ENCODE data around the gene RNASE11. TPM values are rescaled to one million over a fixed set of nuclear protein-coding genes. Genes with fewer than 3 reads are reported as not detected.

Gene RNASE11
- total RNA-seq, 4 donors from 2014 or later = not detected

DNA sequence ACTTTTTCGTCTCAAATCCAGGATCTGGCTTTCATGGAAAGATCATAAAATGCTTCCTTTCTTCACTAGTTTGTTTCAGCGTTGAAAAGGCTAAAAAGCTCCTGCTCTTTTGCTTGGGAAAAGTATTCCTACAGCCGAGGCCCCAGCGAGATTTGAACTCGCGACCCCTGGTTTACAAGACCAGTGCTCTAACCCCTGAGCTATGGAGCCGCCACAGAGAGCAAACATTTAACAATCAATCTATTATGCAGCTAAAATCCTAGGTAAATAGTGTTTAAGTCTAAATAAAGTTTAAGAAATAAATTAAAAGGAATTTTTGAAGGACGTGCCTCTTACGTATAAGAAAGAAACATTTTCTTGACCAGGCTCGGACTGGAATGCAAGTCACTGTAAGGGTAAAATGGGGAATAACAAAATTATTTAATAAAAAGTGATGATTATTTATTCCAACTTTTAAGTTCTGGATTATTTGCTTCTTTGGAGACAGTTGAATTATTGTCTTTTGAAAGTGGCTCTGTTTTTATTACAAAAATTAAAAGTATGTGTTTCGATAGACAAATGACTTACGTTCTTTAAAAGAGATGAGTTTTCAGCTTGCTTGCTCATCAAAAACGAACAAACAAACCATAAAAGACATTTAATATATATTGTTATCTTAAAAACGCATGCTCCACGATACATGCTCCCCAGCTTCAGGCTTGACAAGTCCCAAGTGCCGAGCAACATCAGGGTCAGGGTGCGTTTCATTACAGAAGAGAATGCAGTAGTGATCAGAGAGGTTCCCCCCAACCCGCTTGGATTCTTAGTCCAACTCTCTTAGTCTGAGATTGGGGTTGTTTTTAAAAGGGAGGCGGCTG, 43.5 kb upstream of the RNASE11 start:
- intact Hi-C loops (cut with DNase I) = no loop called here
- H3K27me3 ChIP-seq = peaks cover 13% of the 10 kb centered on the region
- DNase-seq = peak; percentile 50 to 55
- TF ChIP-seq POLR2A (IDR thresholded peaks at IDR 0.05) = no peak
- WGBS, 2 donors = 2 to 6% methylated on average over 18 to 19 of the region's 19 CpGs
- no peak overlapping the region for H3K27ac ChIP-seq
- peak overlapping the region in 1 of 3 donors; percentile 9 for H3K4me3 ChIP-seq (replicated peaks in 1 of 3)
- peaks cover 9 to 26% of the 10 kb centered on the region in 2 donors for H3K4me1 ChIP-seq
- H3K9me3 ChIP-seq = no peaks in the 10 kb centered on the region
- no peaks in the 10 kb centered on the region for H3K36me3 ChIP-seq

GRCh38 chr14:20630340-20631022, 42.7 kb upstream of the RNASE11 start:
- Histone ChIP-seq H3K4me3 (replicated peaks in 1 of 3) (peak overlapping the region in 1 of 3 donors; percentile 9), H3K9me3 (no peaks in the 10 kb centered on the region), H3K36me3 (no peaks in the 10 kb centered on the region), H3K27me3 (peaks cover 16% of the 10 kb centered on the region), H3K27ac (no peak overlapping the region), H3K4me1 (peaks cover 9 to 27% of the 10 kb centered on the region in 2 donors)
- WGBS, 2 donors = 3 to 4% methylated on average over 23 of the region's 23 CpGs
- no peak for TF ChIP-seq POLR2A (IDR thresholded peaks at IDR 0.05)
- TF ChIP-seq, protein P1, sequence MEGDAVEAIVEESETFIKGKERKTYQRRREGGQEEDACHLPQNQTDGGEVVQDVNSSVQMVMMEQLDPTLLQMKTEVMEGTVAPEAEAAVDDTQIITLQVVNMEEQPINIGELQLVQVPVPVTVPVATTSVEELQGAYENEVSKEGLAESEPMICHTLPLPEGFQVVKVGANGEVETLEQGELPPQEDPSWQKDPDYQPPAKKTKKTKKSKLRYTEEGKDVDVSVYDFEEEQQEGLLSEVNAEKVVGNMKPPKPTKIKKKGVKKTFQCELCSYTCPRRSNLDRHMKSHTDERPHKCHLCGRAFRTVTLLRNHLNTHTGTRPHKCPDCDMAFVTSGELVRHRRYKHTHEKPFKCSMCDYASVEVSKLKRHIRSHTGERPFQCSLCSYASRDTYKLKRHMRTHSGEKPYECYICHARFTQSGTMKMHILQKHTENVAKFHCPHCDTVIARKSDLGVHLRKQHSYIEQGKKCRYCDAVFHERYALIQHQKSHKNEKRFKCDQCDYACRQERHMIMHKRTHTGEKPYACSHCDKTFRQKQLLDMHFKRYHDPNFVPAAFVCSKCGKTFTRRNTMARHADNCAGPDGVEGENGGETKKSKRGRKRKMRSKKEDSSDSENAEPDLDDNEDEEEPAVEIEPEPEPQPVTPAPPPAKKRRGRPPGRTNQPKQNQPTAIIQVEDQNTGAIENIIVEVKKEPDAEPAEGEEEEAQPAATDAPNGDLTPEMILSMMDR (IDR thresholded peaks at IDR 0.05) = no peak
- intact Hi-C loops (cut with DNase I) = no loop called here
- no peak for DNase-seq

- Histone ChIP-seq H3K9me3 (no peaks in the 10 kb centered on the region), H3K4me3 (replicated peaks in 1 of 3) (no peak overlapping the region), H3K27me3 (peaks cover 16% of the 10 kb centered on the region), H3K27ac (no peak overlapping the region), H3K36me3 (no peaks in the 10 kb centered on the region), H3K4me1 (peaks cover 9 to 27% of the 10 kb centered on the region in 2 donors)
- DNase-seq = no peak
- intact Hi-C loops (cut with DNase I) = no loop called here
- WGBS, 2 donors = 42 to 44% methylated on average over 10 of the region's 10 CpGs
- TF ChIP-seq POLR2A (IDR thresholded peaks at IDR 0.05) = no peak
- TF ChIP-seq, protein P1 (IDR thresholded peaks at IDR 0.05) = no peak
These were observed 40.5 kb upstream of the RNASE11 start for GRCh38 chr14:20628063-20628854.

DNA sequence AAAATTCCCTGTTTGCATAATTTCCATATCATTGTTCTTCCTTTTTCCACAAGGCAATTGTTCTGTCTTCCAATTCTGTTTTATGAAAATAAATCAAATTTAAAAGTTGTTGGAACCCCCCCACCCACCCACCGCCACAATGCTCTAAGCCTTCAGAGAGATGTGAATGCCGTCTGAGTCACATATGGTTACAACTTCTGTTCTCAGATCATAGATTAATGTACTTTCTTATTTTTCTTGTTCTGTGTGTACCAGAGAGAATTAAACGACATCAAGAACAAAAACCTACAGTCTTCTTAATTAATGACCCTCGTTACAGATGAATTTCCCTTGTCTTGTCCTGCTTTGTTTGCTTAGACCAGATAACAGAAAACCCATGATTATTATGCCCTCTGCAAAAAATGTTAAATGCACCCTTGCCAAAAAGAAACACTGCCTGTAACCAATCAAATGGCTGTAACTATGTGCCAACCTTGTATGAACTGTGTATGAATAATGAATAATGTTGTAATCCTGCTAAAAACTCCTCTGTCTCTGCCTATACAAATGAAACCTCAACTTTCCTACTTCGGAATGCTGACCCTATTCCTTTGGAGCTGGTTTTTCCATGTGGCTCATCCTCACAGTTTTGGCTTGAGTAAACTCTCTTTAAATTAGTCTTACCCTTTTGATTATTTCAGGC, 39.7 kb upstream of the RNASE11 start:
- intact Hi-C loops (cut with DNase I) = no loop called here
- 63 to 67% methylated on average over 5 of the region's 5 CpGs for WGBS, 2 donors
- TF ChIP-seq POLR2A (IDR thresholded peaks at IDR 0.05) = no peak
- TF ChIP-seq, protein P1 (IDR thresholded peaks at IDR 0.05) = no peak
- Histone ChIP-seq H3K27me3 (peaks cover 16% of the 10 kb centered on the region), H3K27ac (no peak overlapping the region), H3K36me3 (no peaks in the 10 kb centered on the region), H3K9me3 (no peaks in the 10 kb centered on the region), H3K4me3 (replicated peaks in 1 of 3) (no peak overlapping the region), H3K4me1 (peaks cover 7 to 24% of the 10 kb centered on the region in 2 donors)
- DNase-seq = no peak

- Histone ChIP-seq H3K4me3 (replicated peaks in 1 of 3) (no peak overlapping the region), H3K27ac (no peak overlapping the region), H3K4me1 (peaks cover 2 to 13% of the 10 kb centered on the region in 2 donors), H3K27me3 (peaks cover 16% of the 10 kb centered on the region), H3K36me3 (no peaks in the 10 kb centered on the region), H3K9me3 (no peaks in the 10 kb centered on the region)
- 20% methylated on average over 12 of the region's 12 CpGs for WGBS, 2 donors
- DNase-seq = no peak
- no peak for TF ChIP-seq POLR2A (IDR thresholded peaks at IDR 0.05)
- TF ChIP-seq, protein P1 (IDR thresholded peaks at IDR 0.05) = no peak
- intact Hi-C loops (cut with DNase I) = no loop called here
These were observed 38.5 kb upstream of the RNASE11 start for GRCh38 chr14:20626274-20626673.
